Lung (tissue), 12 donors: Measurements from ENCODE around the gene ARID1B. TPM values are rescaled to one million over a fixed set of nuclear protein-coding genes. Genes with fewer than 3 reads are reported as not detected.

Experiments used
- ATAC-seq: fragments of 200-7000 bp; cut with Tn5 transposase; one replicate; pipeline ENCODE4 v1.9.1; 2020; ENCODE audit warnings: moderate number of reproducible peaks; ENCODE audit not compliant: insufficient read depth, low FRiP score
- DNase-seq, 3 donors: peaks; one replicate each; pipeline ENCODE4 v3.0.0-alpha.2; 2013 to 2017
- H3K27ac ChIP-seq, 2 donors: one replicate each; pipeline ENCODE4 v1.5.1; 2013; ENCODE audit warnings: mild to moderate bottlenecking in 2 of 2, moderate library complexity in 2 of 2, control low read depth in 1 of 2, inconsistent platforms in 1 of 2, low read depth in 1 of 2, low read length in 1 of 2
- H3K27me3 ChIP-seq, 3 donors: one replicate each; pipeline ENCODE4 v1.5.1; 2013; ENCODE audit warnings: low read length in 2 of 3; ENCODE audit not compliant: control insufficient read depth in 3 of 3, insufficient read depth in 3 of 3
- H3K36me3 ChIP-seq, 4 donors: one replicate each; pipeline ENCODE4 v1.5.1; 2013; ENCODE audit warnings: low read length in 4 of 4, mild to moderate bottlenecking in 1 of 4, moderate library complexity in 1 of 4; ENCODE audit not compliant: control insufficient read depth in 4 of 4, insufficient read depth in 4 of 4
- H3K4me1 ChIP-seq, 5 donors: one replicate each; pipeline ENCODE4 v1.5.1; 2013; ENCODE audit warnings: low read length in 5 of 5, mild to moderate bottlenecking in 2 of 5, moderate library complexity in 1 of 5; ENCODE audit not compliant: control insufficient read depth in 5 of 5, insufficient read depth in 5 of 5
- H3K4me3 ChIP-seq: one replicate; pipeline ENCODE4 v1.5.1; 2013; ENCODE audit warnings: mild to moderate bottlenecking, control low read depth, moderate library complexity
- H3K9ac ChIP-seq, 2 donors: one replicate each; pipeline ENCODE4 v1.5.1; 2013; ENCODE audit warnings: low read length in 2 of 2, control low read depth in 1 of 2; ENCODE audit not compliant: insufficient read depth in 1 of 2
- H3K9me3 ChIP-seq, 4 donors: one replicate each; pipeline ENCODE4 v1.5.1; 2013; ENCODE audit warnings: low read length in 3 of 4, mild to moderate bottlenecking in 1 of 4, moderate library complexity in 1 of 4; ENCODE audit not compliant: control insufficient read depth in 4 of 4, insufficient read depth in 3 of 4
- CTCF ChIP-seq: IDR thresholded peaks from 2 replicates; pipeline ENCODE4 v1.5.1; 2012; ENCODE audit warnings: mild to moderate bottlenecking; ENCODE audit errors: control extremely low read depth, extremely low read depth
- WGBS, 2 donors: extraction: QIAGEN DNeasy Blood & Tissue Kit; methylation state at CpG; one replicate each; pipeline ENCODE4 v1.1.7; 2013; 5-methylcytosine and 5-hydroxymethylcytosine counted together
- polyA plus RNA-seq, 2 donors: library from polyadenylated mRNA; stranded (reverse); fragments of 200-250 nt; gene quantifications; one replicate each; pipeline ENCODE4 v1.2.1, GENCODE V29; 2013
- total RNA-seq, 2 donors: library from RNA; depleted of rRNA in 1 of 2; stranded (reverse); fragments of >200 nt in 1 of 2; gene quantifications; one replicate each; pipeline ENCODE4 v1.2.1, GENCODE V29; 2014 to 2021
- donor health status: control.
- donor health status: control.
- donor health status: Bipolar disorder and iron deficiency.
- donor health status: healthy.
- donor health status: DM: yes; HTN: yes; CAD: no.

The ARID1B gene
- total and polyA plus RNA-seq, 4 donors: 10.5 to 239 (median 50.9) TPM

- H3K27me3 ChIP-seq: no peaks in the 10 kb centered on the region
- no peak overlapping the region for H3K4me3 ChIP-seq
- peaks cover 0 to 27% (median 0%) of the 10 kb centered on the region in 5 donors for H3K4me1 ChIP-seq
- DNase-seq (no peak), ATAC-seq (no peak)
- TF ChIP-seq CTCF: no peak
- H3K36me3 ChIP-seq: no peaks in the 10 kb centered on the region
- H3K9me3 ChIP-seq: peaks cover 0 to 3% (median 0%) of the 10 kb centered on the region in 4 donors
- H3K9ac ChIP-seq: no peak overlapping the region
- no peak overlapping the region for H3K27ac ChIP-seq
- 94 to 97% methylated on average over 7 of the region's 7 CpGs for WGBS, 2 donors
Observed at GRCh38 chr6:157013649-157014304, 236.6 kb downstream of the ARID1B start.

- DNase-seq (no peak), ATAC-seq (no peak)
- H3K27ac ChIP-seq: no peak overlapping the region
- H3K27me3 ChIP-seq: no peaks in the 10 kb centered on the region
- H3K9me3 ChIP-seq: peaks cover 0 to 3% (median 0%) of the 10 kb centered on the region in 4 donors
- no peaks in the 10 kb centered on the region for H3K36me3 ChIP-seq
- no peak overlapping the region for H3K9ac ChIP-seq
- TF ChIP-seq CTCF: no peak
- H3K4me3 ChIP-seq: no peak overlapping the region
- 79 to 82% methylated on average over 7 of the region's 7 CpGs for WGBS, 2 donors
- peaks cover 0 to 33% (median 5%) of the 10 kb centered on the region in 5 donors for H3K4me1 ChIP-seq
Observed at GRCh38 chr6:157014871-157015270, 237.7 kb downstream of the ARID1B start.

GRCh38 chr6:157017022-157017421 is 239.8 kb downstream of the ARID1B start:
- Histone ChIP-seq H3K27me3 (no peaks in the 10 kb centered on the region), H3K27ac (no peak overlapping the region), H3K9ac (no peak overlapping the region), H3K4me3 (no peak overlapping the region), H3K9me3 (no peaks in the 10 kb centered on the region), H3K36me3 (no peaks in the 10 kb centered on the region), H3K4me1 (peaks cover 0 to 33% (median 5%) of the 10 kb centered on the region in 5 donors)
- 98 to 100% methylated on average over 1 of the region's 1 CpG for WGBS, 2 donors
- no peak for TF ChIP-seq CTCF
- DNase-seq (no peak), ATAC-seq (no peak)

- no peaks in the 10 kb centered on the region for H3K27me3 ChIP-seq
- no peak for TF ChIP-seq CTCF
- no peaks in the 10 kb centered on the region for H3K36me3 ChIP-seq
- H3K9ac ChIP-seq: no peak overlapping the region
- H3K9me3 ChIP-seq: no peaks in the 10 kb centered on the region
- no peak overlapping the region for H3K27ac ChIP-seq
- no peak overlapping the region for H3K4me3 ChIP-seq
- H3K4me1 ChIP-seq: peaks cover 0 to 36% (median 12%) of the 10 kb centered on the region in 5 donors
- ATAC-seq (no peak), DNase-seq (no peak)
Observed at GRCh38 chr6:157017861-157018260, 240.7 kb downstream of the ARID1B start.
